Measurements from ENCODE around the gene GPR3.
"Not testable (repeated sequence)": the region's sequence is repeated elsewhere in the genome, so short reads cannot be mapped to it uniquely, and the experiment has no call there.

The GPR3 gene

DNA sequence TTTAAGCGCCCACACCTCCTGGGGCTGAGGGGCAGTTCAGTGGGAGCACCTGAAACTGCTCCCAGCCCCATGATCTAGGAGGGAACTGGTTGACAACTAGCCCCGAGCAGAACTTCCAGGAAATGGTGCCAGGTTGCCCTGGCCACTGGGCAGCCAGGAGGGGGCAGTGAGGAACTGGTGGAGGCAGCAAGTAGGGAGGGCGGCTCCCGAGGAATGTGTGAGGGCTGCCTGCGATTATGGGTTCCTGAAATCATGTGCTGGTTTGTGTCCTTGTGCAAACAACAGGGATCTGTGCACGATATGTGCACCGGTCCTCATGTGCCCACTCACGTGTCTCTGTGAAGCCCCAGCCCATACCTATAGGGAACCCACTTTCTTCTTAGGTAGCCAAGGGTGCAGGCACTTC lies 9.9 kb downstream of the GPR3 start:
- DNase-seq, result peak; percentile 73

DNA sequence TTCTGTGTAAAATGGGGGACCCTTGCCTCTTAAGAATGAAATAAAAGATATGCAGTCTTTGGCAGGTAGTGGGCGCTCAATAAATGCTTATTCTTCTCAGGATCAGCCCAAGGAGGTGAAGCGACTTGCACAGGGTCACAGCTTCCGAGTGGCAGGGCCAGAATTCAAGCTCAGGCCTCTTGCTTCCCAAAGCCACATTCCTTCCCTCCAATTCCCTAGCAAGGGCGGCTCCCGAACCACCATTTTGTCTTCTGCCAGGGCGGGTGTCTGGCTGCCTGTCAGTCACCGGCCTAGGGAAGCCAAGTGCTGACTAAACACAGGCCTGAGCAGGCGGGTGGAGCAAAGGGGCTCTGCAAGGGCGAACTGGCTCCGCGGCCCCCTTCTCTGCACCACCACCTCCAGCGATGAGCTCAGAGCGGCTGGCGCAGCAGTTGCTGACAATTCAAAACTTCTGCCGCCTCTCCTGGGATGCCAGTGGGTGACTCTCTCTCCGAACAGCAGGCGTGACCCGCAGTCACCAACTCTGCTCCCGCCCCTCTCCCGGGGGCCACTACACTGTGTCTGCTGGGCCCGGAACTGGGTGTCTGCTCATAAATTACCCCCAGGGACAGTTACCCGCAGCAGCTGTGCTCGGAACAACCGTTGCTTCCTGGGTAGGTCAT lies 10.8 kb downstream of the GPR3 start:
- peak; percentile 89 for DNase-seq

DNA sequence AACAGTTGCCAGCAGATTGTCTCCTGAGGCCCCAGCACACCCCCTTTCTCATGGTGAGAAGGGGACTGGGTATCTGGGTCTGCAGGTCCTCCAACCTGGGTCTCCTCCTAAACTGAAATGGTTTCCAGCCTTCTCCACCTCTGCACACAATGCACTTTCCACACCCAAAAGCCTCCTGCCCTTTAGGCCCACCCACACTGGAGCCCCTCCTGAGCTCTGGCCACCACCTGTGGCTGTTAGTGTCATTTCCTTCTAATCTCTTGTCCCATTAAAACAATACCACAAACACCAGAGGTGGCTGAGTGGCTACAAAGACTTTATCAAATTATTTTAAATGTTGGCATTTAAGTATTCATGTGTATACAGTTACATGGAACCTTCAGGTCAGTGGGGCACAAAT lies 11.5 kb downstream of the GPR3 start:
- no peak for DNase-seq

DNA sequence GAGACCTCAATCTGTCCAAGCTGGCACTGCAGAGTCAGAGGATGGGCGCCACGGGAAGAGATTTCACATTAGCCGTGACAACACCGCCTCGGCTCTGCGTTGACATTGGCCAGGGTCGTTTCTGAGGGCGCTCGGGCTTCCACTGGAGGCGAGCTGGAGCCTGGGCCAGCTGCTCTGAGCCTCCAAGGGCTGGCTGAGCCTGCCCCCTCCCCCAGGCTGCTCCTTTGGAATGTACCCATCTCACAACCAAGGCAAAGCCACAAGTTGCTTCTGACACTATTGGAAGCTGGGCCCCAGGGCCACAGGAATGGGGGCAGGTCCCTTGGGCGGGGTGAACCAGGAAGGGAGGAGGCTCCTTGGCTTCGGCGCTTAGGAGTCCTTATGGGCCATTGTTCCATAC lies 12.7 kb downstream of the GPR3 start:
- no peak for DNase-seq

DNA sequence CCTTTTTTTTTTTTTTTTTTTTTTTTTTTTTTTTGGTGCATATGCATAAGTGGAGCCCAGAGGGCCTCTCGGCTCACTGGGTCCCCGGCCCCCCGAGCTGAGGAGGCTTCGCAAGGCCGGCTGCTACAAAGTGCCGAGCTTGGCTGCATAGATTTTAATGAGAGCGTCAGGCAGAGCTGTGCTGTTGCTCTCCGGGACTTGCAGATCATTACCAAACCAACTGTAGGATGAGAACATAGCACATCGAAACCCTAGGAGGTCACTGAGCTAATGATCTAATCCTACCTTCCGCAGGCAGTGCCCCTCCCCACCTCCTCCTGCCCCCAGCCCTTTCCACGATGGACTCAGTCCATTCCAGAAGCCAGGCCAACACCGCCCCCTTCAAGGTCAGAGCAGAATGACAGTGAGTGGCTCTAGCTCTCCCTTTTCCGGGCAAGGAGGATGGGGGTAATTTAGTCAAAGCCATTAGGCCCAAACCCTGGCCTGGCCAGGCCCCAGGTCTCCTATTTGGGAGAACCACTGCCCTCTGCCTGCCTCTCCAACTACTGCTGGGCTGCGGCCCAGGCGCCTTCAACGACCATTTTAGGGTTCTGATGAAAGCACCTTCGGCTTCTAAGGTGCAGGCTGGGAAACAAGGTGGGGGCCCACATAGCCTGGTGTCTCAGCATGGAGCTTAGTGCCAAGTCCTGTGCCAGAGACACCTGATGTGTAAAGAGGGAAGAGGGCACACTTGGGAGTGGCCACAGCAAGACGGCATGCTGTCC lies 13.4 kb downstream of the GPR3 start:
- not testable (repeated sequence) for DNase-seq

DNA sequence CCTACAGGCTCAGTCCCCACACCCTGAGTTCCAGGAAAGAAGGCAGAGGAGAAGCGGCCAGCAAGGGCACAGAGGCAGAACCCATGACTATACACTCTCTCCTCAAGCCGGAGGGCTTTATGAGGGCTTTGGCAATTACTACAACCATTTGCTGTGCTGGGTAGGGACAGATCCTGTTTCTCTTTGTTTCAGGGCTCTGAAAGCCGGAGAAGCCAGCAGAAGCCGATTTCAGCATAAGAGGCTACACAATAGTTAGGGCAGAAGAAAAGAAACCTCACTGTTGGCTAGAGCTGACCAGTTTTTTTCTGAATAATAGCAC lies 13.9 kb downstream of the GPR3 start:
- no peak for DNase-seq

DNA sequence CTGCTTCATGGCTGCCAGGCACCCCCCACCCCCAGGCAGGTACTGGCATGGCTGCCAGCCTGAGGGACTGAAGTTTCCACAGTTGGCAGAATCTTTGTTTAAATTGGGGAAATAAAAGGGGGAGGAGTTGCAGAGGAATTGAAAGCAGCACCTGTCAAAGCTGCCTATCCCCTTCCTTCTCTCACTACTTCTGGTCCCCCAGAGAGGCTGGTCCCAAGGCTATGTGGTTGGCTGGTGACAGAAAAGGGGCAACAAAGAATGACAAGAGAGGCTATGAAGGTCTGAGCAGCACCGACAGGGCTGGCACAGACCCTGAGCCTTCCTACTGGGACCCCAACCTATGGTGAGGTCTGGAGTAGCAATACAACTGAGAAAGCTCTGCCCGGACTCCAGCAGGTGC lies 14.4 kb downstream of the GPR3 start:
- DNase-seq, result not testable (repeated sequence)

DNA sequence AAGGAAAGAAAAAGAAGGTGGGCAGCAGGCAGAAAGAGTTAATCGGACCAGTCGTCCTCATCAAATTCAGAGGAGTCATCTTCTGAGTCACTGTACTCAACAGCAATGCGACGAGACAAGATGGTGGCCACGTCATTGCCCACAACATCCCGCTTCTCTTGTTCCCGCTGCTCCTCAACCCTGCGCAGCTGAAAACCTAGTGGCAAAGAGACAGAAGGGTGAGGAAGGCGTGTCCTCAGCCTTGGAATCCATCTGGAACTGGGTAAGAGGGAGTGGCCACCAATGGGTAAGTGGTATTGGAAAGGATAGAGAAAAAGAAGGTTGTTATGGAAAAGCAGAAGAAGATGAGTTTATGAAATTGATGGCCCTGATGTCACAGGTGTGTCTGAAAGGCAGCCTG lies 15.7 kb downstream of the GPR3 start:
- no peak for DNase-seq

DNA sequence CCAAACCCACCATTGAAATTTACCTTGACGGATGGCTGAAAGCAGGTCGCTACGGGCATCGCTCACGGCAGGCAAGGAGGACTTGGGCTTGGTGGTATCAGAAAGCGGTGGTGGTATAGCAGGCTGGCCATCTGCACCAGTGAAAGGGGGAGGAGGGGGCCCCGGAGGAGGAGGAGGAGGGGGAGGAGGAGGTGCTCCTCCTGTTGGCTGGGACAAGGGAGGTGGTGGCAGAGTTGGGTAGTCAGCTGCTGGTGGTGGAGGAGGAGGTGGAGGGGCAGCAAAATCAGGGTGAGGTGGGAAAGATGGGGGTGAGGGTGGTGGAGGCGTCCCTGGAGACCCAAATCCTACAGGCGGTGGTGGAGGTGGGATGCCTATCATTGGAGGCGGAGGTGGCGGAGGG lies 17.2 kb downstream of the GPR3 start:
- DNase-seq, result no peak

DNA sequence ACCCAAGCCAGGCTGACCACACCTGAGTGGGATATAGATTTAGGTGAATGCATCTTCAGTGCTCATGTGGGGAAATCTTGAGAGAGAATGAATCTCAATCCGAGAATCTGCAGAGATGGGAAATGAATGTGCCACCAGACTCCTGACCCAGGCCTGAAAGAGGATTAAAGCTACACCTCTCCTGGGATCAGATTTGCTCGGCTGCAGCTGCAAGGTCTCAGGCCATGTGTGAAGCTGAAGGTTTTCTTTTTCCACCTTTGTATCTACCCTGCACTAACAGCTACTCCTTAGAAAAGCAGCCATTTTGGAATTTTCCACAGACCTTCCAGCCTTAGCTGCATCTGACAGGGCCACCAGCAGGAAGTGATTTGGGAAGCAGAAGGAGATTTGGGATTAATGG lies 18.3 kb downstream of the GPR3 start:
- DNase-seq, result no peak

DNA sequence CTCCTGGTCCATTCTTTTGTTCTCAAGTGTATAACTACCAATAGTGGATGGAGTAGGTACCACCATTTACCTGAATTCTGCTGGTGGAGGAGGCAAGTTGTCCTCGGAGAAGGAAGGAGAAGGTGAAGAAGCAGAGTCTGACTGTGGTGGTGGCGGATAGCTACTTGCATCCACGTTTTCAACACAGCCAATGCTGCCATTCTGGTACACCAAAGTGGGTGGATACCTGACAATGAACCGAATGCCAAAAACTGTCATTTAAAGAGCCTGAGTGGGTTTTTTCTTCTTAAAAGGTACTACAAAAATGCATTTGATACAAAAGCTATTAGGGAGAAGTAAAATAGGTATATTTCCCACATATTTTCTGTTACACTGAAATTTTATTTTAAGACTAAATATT lies 20.1 kb downstream of the GPR3 start:
- DNase-seq, result no peak

DNA sequence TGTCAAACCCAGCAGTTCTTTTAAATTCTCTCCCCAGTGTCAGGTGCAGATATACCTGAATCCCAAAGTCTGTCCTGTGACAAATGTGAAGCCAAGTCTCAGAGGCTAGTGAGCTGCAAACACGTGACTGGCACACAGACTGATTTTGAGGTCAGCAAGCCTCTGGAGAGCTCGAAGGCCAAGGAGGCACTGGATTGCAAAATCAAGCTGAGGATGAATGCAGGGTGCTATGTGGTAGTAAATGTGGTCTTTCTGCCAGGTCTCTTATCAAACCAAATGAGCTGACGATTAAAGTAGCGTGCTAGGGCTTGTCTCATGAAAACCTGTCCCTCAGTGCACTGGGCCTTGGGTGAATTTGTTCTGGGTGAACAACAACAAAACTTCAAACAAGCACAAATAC lies 20.6 kb downstream of the GPR3 start:
- DNase-seq, result peak; percentile 14

DNA sequence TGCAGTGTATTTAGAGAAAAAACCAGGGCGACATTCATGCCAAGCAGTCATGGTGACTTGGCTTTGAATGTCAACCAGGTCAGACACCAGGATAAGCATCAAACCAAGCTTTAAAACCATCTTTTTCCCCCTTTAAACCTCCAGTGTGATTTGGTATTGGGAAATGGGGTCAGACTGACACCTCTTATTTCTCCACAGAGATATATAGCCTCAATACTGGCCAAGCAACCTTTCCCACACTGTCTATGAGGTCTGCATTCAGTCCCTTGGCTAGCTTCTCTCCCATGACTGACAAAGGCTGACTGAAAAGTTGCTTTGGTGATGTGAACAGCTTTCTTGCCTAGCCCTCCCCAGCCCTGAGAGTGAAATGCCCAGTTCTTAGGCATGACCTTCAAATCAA lies 21.7 kb downstream of the GPR3 start:
- no peak for DNase-seq

DNA sequence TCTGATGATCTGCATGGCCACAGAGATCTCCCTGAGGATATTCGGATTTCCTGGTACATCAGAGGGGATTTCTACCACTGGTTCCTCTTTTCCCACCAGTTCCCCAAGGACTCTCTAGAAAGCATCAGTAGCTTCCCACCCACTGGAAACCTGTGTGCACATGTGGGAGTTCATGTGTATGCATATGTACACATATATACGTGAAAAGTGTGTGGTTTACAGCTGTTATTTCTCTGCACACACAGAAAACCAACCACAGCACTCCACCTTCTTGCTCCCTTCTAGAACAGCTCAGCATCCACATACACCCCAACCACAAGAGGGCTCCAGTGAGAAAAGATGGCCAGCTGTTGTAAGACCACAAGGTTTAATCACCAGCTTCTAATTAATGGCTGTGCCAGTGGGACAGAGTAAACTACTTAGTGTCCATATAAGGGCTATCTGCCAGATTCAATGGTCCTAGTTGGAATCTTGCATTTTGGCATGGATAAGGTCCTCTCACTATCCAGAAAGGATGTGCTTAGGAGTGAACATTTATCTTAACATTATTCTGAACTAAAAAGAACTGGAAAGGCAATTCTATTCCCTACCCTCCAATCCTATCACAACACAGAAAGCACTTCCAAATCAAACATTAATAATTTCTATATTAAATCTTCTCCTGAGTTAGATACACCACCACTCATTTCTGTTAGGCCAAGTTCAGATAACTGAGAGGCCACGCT lies 24.1 kb downstream of the GPR3 start:
- DNase-seq, result peak; percentile 77

DNA sequence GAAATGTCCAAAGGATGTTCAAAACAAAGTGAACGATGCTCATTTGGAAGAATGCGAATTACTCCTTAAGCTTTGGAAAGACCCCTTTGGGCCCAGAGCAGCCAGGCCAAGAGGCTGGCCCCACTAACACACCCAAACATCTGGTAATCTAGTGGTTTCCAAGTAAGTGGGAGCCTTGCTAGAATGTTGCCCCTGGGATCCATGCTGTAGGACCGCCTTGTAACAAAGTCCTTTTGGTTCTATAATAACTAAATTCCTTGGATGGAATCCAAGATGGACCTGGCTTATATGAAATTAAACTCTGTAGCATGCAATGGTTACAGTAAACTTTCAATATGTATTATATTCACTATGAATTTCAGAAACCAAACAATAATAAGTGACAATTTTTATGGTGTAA lies 25.3 kb downstream of the GPR3 start:
- DNase-seq, result no peak

DNA sequence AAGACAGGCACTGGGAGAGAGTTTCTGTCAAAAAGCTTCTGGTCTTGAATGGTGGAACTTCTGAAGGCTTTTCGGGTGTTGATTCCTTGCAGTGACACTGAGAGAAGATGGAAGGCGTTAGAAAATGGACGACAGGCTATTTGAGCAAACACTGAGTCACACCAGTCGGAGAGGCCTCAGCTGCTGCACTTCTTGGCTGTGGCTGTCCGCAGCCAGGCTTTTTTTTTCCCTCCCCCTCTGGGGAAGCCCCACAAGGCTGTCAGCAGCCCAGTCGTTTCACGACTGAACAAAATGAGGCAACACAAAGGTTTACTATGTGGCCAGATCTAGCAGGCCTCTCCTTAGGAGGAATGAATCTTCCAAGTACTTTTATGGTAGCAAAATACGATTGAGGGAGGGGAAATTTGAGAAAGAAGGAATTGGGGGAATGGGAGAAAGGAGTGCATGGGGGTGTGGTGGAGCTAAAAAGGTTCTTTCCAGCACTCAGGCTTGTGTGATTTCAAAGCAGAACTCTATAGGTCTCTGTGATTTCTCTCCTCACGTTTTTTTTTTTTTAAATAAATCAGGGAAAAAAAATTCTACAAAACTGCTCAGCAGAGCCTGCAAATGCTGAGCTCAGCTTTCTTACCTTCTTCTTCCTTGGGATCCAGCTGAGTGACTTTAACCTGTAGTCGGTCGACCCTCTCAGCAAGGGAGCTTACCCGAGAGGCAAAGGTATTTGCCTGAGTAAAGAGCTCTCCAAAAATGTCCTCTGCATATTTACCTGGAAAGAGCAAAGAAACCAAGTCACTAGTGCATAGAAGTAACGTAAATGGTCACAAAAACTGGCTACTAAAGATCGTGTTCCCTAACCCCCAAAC lies 26.1 kb downstream of the GPR3 start:
- peak; percentile 93 for DNase-seq

DNA sequence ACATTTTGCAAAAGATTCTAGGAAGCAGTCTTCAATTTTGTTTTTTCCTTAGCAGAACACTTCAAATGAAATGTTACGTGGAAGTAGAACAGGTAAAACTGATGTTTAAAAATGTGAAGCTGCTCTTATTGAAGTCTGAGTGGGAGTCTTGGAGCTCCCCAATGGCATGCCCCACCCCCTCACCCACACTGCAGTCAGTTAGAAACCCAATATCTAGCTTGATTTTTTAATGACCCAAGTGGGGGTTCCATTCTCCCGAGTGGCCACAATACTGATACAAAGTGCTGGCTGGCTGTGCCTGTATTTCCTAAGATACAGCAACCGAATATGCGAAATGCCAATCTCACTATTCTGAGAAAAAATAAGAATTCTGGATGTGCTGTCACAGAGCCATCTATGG lies 31.3 kb downstream of the GPR3 start:
- no peak for DNase-seq

DNA sequence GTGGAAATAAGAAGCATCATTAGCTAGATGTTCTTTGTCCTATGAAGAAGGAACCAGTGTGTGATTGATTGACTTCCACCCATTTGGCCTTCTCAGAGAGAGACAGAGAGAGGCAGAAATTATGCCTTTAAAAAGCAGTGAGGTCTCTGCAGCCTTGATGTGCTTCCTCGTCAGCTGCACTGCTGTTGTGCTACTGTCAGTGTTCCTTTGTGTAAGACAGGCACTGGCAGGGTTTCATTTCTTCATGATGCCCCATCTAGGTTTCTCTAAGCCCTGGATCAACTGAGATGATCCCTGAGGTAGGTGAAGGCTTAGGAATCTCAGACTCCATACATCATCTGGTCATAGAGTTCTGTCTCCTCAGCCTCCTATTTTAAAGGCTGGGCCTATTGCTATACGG lies 34.9 kb downstream of the GPR3 start:
- peak; percentile 52 for DNase-seq

DNA sequence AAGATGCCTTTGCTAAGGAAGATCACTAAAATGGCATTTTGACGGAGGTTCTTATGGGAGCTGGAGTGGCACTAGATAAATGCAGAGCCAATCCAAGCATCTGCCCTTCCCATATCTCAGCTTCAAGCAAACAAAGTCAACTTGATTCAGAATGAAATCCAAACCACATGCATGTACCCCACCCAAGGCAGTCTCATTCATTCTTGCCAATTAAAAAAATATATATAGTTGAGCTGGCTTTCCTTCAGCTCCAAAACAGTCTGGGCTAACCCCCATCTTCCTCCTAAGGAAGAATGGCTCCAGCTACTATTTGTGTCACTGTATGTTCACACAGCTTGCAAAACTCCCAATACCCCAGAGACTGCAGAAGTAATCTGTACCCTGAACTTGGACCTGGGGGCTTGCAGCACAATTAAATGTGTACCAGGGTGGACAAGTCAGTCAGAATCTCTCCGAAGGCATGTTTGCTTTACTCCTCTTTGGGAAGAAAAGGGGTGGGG lies 35.4 kb downstream of the GPR3 start:
- no peak for DNase-seq

DNA sequence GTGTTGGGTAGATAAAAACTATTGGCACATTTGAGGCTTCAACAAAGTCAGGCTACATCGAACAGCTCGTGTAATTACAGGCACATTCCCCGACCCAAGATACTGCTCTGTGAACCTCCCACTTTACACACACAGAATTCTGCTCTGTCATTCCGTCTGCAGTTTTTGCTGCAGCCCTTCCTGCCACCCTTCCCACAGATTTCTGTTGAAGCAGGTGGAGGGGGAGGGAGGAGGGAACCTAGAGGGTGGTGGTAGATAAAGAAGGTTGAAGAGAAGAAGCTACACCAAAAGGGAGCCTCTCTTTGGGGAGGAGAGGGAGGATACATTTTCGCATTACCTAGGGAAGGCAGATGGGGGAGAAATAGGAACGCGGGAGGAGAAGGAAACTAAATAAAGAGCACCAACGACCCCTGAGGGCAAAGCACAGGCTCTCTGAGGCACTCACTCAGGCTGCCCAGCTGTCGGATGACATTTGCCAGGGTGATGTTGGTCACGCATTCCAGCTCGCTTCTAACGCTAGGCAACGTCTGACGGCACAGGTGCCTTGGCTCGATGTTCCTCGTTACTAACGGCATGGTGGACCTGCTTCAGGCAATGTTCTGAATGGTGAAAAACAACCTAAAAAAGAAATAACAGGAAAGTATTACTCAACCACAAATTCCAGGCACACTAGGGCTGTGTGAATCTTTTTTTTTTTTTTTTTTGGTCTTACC lies 36.0 kb downstream of the GPR3 start:
- DNase-seq, result no peak

DNA sequence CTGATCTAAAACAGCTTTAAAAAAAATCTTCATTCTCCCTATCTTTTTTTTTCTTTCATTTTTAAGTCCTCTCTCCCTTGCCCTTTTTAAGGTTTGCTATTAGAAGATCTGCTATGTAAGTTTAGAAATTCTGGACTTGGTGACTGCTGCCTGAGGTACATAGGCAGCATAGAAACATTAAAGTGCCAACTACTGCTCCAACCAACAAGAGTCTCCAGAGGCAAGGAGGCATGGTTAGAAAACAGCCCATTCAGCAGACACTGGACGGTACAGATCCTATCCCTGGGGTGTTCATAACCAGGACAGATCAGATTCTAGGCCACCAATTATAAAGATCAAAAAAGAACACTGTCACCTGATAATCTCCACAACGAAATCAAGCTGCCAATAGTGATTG lies 36.6 kb downstream of the GPR3 start:
- no peak for DNase-seq

DNA sequence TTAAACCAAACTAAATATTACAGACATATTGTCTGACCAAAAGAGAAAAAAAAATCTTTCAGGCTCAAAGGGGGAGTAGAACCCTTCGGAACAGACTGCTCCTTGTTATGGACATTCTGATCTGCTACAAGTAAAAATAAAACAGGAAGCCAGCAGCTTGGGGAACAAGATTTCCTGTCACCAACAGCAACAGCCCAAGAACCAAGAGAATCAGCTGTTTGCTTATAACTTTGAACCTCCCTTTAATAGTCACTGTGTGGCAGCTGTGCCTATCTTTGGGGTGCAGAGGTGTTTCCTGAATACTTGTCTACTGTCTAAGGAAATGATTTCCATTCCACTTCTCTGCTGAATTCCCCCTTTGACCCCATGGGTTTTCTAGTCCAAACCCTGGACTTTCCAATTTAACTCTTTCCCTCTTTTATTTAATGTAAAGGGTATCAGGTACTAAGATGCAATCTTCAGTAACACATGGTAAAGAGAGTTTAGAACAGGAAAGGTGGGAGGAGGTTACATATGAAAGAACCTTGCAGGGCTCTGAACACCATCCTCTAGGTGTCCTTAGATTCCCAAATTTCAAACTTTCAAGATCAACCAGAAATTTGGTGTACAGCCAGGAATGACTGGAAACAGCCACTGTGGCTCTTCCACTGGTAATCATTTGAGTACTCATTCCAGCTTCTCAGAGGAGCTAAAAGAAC lies 38.6 kb downstream of the GPR3 start:
- DNase-seq, result peak; percentile 63

Measured in MV-4-11 (cell line).